Type B pancreatic cell (in vitro differentiated cells): Measurements from ENCODE around the gene DMRT1. TPM values are rescaled to one million over a fixed set of nuclear protein-coding genes. Genes with fewer than 3 reads are reported as not detected.

Experiments
- DNase-seq: peaks from one replicate; pipeline ENCODE4 v3.0.0; 2021; ENCODE audit warnings: mixed read lengths; ENCODE audit not compliant: unreplicated experiment; ENCODE audit errors: extremely low spot score
- H3K27ac Mint-ChIP-seq: 2 replicates; pipeline ENCODE4 v1.8.0; 2021; ENCODE audit warnings: mild to moderate bottlenecking, mixed read lengths
- H3K27me3 Mint-ChIP-seq: 2 replicates; pipeline ENCODE4 v1.8.0; 2021; ENCODE audit warnings: mixed read lengths
- H3K36me3 Mint-ChIP-seq: 2 replicates; pipeline ENCODE4 v1.8.0; 2021; ENCODE audit warnings: mixed read lengths
- H3K4me1 Mint-ChIP-seq: one replicate; pipeline ENCODE4 v1.8.0; 2021; ENCODE audit warnings: mixed read lengths; ENCODE audit not compliant: unreplicated experiment
- H3K4me3 Mint-ChIP-seq: 2 replicates; pipeline ENCODE4 v1.8.0; 2021; ENCODE audit warnings: mild to moderate bottlenecking, mixed read lengths
- H3K9me3 Mint-ChIP-seq: 2 replicates; pipeline ENCODE4 v1.8.0; 2021; ENCODE audit warnings: mixed read lengths
- total RNA-seq: library from RNA; stranded (reverse); gene quantifications from 2 replicates; pipeline ENCODE4 v1.2.1, GENCODE V29; 2021; ENCODE audit warnings: low replicate concordance
- TF ChIP-seq, protein P1 (sequence below): fragments of 200-600 bp; sonication (generic); conservative IDR thresholded peaks from 2 replicates; pipeline ENCODE4 v1.5.0; 2021; ENCODE audit warnings: antibody characterized with exemption, mild to moderate bottlenecking

The DMRT1 gene
- total RNA-seq, 1 donor from 2014 or later, result not detected

DNA sequence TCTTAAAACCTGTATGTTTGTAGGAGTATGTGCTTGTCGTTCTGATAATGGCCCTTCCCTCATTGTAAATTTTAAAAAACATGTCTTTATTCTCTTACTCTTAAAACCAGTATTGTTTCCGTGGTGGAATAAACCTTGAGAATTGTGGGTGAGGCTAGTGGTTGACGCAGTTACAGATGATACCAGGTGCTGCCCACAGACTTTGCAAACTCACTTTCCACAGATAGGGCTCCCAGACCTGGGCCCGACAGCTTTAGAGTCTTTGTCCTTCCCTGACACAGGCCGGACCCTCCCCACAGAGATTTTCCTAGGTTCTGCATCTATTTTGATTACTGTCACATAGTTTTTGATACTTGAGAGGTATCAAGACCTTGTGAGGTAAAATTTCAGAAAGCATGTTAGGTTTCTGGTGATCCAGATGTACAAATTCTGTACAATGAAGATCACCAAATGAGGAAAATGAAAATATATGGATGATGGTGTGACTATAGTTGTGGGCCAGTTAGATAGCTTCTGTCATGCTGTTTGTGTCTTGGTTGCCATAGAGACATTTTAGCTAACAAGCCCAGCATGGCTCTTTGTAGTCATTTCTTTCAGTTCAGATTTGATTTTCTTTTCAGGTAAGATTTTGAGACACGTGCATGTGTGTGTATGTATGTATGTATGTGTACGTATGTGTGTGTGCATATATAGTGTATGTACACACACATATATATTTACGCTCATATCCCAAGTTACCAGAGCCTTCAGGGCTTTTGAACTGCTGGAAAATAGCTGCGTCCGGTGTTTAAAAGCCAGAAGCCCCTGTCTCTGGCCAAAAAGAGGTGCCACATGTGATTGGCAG lies 33.8 kb downstream of the DMRT1 start:
- no peaks in the 10 kb centered on the region for H3K9me3 Mint-ChIP-seq
- H3K4me3 Mint-ChIP-seq, result no peak overlapping the region
- no peaks in the 10 kb centered on the region for H3K4me1 Mint-ChIP-seq
- TF ChIP-seq, protein P1, sequence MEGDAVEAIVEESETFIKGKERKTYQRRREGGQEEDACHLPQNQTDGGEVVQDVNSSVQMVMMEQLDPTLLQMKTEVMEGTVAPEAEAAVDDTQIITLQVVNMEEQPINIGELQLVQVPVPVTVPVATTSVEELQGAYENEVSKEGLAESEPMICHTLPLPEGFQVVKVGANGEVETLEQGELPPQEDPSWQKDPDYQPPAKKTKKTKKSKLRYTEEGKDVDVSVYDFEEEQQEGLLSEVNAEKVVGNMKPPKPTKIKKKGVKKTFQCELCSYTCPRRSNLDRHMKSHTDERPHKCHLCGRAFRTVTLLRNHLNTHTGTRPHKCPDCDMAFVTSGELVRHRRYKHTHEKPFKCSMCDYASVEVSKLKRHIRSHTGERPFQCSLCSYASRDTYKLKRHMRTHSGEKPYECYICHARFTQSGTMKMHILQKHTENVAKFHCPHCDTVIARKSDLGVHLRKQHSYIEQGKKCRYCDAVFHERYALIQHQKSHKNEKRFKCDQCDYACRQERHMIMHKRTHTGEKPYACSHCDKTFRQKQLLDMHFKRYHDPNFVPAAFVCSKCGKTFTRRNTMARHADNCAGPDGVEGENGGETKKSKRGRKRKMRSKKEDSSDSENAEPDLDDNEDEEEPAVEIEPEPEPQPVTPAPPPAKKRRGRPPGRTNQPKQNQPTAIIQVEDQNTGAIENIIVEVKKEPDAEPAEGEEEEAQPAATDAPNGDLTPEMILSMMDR, result no peak
- H3K27ac Mint-ChIP-seq, result no peak overlapping the region
- peaks cover 13% of the 10 kb centered on the region for H3K27me3 Mint-ChIP-seq
- H3K36me3 Mint-ChIP-seq, result no peaks in the 10 kb centered on the region
- DNase-seq, result no peak

DNA sequence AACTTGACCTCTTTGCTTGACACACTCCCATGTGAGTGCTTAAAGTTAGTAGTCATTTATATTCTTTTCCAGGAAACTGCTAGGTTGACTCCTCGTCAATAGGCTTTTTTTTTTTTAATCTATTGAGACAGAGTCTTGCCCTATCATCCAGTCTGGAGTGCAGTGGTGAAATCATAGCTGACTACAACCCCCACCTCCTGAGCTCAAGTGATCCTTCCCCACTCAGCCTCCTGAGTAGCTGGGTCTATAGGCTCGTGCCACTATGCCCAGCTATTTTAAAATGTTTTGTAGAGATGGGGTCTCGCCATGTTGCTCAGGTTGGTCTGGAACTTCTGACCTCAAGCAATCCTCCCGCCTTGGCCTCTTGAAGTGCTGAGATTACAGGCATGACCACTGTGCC lies 34.9 kb downstream of the DMRT1 start:
- Mint-ChIP-seq H3K27me3 (peaks cover 18% of the 10 kb centered on the region), H3K4me1 (no peaks in the 10 kb centered on the region), H3K9me3 (no peaks in the 10 kb centered on the region), H3K36me3 (no peaks in the 10 kb centered on the region), H3K4me3 (no peak overlapping the region), H3K27ac (no peak overlapping the region)
- TF ChIP-seq, protein P1, result no peak
- DNase-seq, result no peak

DNA sequence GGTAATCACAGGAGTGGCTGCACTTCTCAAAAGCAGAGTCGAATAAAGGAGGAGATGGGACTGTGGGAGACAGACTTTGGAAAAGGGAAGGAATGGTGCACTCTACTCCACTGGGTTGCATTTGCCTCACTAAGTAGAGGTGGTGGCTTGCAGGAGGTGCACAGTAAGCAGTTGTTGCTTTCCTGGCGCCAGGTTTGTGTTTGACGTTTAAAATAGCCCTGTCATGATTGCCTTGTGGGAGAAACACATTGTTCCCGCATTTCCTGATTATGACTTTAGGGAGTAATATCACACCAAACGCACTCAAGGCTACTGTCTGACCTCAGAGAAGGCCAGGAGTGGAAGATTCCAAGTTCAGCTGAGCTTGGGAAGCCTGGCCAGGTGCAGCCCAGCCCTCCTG lies 36.7 kb downstream of the DMRT1 start:
- Mint-ChIP-seq H3K9me3 (no peaks in the 10 kb centered on the region), H3K36me3 (no peaks in the 10 kb centered on the region), H3K27ac (no peak overlapping the region), H3K4me1 (no peaks in the 10 kb centered on the region), H3K27me3 (peaks cover 26% of the 10 kb centered on the region), H3K4me3 (no peak overlapping the region)
- TF ChIP-seq, protein P1, result no peak
- no peak for DNase-seq

DNA sequence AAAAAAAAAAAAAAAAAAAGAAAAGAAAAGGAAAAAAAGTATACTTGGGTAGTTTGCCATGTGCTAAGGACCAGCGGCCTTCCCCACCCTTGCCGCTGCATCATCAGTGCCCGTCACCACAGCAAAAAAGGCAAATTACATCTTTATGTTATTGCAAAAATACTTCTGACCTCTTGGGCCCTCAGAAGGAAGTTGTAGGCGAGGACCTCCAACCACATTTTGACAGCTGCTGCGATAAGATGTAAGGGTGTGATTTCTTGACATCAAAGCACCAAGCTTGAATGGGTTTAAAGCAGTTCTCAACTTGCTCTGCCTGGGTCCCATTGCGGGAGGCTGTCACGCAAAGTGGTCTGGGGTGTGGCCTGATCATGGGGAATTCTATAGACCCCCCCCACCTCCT lies 39.2 kb downstream of the DMRT1 start:
- Mint-ChIP-seq H3K36me3 (no peaks in the 10 kb centered on the region), H3K4me3 (no peak overlapping the region), H3K4me1 (no peaks in the 10 kb centered on the region), H3K9me3 (no peaks in the 10 kb centered on the region), H3K27me3 (peaks cover 33% of the 10 kb centered on the region), H3K27ac (no peak overlapping the region)
- TF ChIP-seq, protein P1, result no peak
- no peak for DNase-seq

DNA sequence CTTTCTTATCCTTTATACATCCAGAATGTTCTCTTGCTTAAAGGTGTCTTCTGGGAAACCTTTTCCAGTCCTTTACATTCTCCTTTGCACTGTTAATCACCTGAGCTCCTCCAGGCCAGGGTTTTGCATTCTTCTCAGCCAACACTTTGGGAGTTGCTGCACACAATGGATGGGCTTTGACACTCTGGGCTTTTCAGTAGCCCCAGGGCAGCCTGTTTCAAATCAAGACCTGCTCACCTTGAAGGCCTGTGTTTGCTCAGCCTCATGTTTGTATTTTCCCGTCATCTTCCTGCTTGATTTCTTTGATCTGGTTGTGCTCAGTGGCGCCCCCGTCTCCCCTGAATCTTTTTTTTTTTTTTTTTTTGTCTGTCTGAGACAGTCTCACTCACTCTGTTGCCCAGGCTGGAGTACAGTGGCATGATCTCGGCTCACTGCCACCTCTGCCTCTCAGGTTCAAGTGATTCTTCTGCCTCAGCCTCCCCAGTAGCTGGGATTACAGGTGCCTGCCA lies 41.0 kb downstream of the DMRT1 start:
- Mint-ChIP-seq H3K27me3 (peaks cover 33% of the 10 kb centered on the region), H3K4me3 (no peak overlapping the region), H3K4me1 (no peaks in the 10 kb centered on the region), H3K36me3 (no peaks in the 10 kb centered on the region), H3K9me3 (no peaks in the 10 kb centered on the region), H3K27ac (no peak overlapping the region)
- DNase-seq, result no peak
- TF ChIP-seq, protein P1, result no peak
